HG02763 (cell line): ENCODE results near the gene FAAP24.
"Not testable (repeated sequence)": the region's sequence is repeated elsewhere in the genome, so short reads cannot be mapped to it uniquely, and the experiment has no call there.

Source experiments
- ATAC-seq: cut with Tn5 transposase; IDR thresholded peaks from one replicate; pipeline ENCODE4 v1.9.1; 2021; ENCODE audit warnings: mild to moderate bottlenecking, moderate library complexity; ENCODE audit not compliant: unreplicated experiment

Gene FAAP24

DNA sequence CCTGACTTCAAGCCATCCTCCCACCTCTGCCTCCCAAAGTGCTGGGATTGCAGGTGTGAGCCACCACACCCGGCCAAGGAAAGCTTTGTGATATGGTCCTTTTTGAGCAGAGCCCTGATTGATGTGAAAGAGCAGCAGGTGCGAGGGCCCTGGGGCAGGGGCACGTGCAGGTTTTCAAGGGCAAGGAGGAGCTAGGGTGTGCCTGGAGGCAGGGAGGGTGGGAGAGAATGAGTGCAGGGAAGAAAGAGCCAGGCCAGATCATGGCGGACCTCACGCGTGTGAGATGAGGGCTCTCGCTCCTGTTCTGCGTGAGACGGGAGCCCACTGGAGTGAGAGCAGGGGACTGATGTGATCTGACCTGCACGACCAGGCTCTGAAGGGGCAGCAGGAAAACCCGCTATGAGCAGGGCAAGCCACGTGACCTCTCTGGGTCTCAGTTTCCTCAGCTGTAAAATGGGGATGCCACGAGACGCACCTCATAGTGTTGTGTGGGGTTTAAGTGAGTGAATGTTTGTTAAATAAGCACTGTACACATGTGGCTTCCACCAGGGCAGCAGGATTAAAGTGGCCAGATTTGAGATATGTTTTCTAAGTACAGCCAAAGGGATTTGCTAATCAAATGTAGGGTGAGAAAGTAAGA lies 25.8 kb downstream of the FAAP24 start:
- no peak for ATAC-seq

DNA sequence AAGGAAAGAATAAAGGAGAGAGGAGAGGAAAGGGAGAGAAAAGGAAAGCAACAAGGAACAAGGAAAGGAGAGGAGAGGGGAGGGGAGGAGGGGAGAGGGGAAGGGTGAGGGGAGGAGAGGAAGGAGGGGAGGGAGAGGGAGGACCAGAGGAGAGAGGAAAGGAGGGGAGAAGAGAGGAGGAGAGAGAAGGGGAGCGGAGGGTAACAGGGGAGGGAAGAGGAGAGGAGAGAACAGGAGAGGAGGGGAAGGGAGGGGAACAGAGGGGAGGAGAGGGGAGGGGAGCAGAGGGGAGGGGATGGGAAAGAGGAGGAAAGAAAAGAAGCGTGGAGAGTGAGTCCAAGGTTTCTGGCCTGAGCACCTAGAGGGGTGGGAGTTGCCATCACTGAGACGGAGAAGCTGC lies 26.7 kb downstream of the FAAP24 start:
- no peak for ATAC-seq

DNA sequence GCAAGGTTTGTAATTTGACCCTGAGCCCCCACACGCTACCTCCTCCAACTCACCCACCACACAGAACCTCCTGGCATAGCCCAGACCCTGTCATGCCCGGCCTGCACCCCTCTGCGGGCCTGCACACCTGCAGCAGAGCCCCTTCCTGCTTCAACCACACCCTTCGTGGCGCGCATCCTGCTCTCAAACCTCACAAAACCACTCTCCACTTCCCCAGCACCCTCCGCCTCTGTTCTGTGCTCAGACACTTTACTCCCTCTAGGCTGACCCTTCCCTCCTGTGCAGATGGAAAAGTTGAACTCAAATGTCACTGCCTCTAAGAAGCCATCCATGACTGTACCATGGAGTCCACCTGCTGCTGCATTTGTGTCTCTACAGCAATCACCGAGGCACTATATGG lies 28.5 kb downstream of the FAAP24 start:
- ATAC-seq = no peak

DNA sequence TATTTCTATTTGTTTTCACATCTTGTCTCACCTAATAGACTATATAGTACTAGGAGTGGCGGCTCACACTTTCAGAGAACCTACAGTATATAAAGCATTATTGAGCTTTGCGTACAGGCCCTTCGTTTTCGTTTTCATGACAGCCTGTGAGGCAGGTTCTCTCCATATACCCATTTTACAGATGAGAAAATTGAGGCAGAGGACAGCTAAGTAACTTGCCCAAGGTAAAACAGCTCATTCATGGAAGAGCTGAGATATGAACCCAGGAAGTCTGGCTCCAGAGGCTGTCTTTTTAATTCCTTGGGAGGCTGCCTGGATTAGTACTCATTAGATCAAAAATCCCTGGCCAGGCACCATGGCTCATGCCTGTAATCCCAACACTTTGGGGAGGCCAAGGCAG lies 28.9 kb downstream of the FAAP24 start:
- ATAC-seq = no peak

DNA sequence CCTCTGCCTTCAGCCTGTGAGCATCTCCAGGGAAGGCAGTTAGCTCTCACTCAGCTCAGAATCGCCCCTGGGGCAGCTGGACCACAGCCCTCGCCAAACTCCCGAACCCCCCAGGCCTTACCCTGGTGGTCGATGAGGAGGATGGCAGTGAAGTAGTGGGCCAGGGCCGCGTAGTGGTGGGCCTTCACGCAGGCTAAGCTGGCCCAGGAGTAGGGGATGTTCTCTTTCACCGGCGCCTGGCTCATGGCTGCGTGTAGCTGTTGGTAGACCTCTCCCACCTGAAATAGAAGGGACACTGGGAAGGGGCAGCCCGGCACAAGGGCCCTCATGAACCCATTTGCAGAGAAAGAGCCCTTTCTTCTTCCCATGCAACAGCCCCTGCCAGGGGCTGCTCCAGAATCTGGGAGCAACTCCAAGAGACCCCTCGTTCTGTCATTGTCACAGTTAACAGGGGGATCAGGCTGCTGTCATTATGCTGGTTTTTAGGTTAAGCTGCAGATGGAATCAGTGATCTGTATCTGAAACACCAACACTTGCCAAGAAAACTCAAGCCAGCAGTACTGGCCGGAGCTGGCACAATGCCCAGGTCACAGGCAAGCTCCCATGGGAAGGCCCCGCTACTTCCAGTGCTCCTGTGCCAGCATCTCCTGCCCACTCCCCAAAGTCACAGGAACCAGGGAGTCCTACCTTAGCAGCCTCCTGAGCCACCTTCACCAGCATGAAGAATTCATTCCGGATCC lies 30.3 kb downstream of the FAAP24 start:
- ATAC-seq = not testable (repeated sequence)

DNA sequence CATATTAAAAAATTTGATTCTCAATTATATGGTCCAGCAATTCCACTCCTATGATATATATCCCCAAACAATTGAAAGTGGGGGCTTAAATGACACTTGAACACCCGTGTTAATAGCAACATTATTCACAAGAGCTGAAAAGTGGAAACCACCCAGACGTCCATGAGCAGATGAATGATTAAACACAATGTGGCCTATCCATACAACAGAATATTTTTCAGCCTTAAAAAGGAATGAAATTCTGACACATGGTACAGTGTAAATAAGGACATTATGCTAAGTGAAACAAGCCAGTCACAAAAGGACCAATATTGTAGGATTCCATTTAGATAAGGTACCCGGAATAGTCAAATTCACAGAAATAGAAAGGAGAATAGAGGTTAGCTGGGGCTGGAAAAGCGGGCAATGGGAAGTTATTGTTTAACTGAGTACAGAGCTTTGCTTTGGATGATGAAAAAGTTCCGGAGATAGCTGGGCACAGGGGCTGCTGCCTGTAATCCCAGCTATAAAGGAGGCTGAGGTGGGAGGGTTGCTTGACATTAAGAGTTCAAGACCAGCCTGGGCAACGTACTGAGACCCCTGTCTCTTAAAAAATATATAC lies 31.5 kb downstream of the FAAP24 start:
- not testable (repeated sequence) for ATAC-seq

DNA sequence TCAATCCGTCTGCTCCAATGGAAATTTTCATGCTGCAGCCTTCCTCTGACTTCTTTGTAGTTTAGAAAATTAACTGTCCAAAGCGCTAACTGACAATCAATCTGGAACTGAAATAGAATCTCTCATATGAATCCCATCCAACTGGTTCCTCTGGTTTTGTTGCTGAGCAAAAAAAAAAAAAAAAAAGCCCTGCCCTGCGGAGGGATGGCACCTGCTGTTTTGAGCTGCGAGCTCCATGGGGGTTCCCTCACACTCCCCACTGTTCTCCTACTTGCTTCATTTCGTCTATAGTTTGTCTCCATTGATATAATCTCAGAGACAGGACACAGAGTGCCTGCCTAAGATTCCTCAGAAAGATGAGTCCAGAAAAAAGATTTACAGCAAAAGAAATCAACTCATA lies 33.4 kb downstream of the FAAP24 start:
- no peak for ATAC-seq

DNA sequence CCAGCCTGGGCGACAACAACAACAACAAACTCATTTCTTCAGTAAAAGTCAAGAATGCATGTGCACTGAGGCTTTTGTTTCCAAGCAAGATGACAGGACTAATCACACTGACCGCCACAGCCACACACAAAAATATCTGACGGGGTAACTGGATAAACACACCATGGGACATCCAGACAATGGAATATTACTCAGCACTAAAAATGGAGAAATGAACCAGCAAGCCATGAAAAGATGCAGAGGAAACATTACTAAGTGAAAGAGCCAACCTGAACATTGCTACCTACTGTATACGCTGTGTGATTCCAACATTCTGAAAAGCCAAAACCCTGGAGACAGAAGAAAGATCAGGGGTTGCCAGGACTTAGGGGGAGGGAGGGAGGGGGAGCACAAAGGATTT lies 36.7 kb downstream of the FAAP24 start:
- no peak for ATAC-seq

DNA sequence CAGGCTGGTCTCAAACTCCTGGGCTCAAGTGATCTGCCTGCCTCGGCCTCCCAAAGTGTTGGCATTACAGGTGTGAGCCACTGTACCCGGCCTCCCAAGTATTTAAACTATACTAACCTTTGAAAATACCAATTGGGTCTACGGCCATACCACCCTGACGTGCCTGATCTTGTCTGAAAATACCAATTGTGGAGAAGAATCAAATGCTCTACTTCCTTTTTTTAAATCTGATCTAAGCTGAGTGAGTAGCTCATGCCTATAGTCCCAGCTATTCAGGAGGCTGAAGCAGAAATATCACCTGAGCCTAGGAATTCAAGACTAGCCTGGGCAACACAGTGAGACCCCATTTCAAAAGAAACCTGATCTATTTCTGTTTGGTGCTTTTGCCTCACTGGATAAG lies 38.8 kb downstream of the FAAP24 start:
- not testable (repeated sequence) for ATAC-seq

DNA sequence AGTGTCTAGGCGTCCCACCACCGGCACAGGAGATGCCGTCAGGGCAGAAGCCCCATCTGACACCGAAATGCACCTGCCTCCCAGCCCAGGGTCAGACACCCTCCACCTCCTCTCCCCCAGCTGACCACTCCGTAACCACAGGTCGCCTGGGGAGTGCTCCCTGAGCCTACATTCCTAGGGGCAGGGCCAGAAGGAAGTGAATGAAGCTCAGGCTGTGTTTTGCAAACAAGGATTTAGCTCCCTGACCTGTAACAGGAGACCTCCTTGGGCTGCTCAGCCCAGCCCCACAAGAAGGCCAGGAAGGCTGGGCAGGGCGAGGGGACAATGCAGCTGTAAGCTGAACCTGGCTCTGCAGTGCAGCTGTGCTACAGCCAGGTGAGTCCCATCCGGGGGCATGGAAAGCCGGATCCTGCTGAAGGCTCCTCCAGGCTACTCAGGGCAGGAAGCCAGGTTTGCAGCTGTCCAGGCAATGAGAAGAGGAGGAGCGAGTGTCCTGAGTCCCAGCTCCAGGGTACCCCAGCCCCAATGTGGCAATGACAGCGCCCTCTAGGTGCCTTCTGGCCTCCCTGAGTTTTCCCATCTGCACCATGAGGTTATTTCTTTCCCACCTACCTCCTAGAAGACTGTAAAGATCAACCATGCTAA lies 50.6 kb downstream of the FAAP24 start:
- ATAC-seq = no peak

DNA sequence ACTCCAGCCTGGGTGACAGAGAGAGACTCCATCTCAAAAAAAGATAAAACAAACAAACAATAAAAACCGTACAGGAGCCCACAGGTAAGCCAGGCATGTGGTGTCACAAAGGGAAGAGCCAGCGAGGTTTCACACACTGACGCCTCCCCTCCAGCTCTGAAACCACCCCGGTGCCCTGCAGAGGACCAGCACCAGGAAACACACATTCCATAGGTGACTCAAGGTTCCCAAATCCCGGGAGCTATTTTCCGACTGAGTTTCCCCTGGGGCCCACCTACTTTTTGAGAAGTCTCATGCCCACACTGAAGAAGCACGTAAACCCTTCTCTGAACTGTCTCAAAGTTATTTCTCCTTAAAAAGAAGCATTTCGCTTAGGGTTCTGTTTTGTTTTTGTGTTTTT lies 52.4 kb downstream of the FAAP24 start:
- ATAC-seq = no peak

DNA sequence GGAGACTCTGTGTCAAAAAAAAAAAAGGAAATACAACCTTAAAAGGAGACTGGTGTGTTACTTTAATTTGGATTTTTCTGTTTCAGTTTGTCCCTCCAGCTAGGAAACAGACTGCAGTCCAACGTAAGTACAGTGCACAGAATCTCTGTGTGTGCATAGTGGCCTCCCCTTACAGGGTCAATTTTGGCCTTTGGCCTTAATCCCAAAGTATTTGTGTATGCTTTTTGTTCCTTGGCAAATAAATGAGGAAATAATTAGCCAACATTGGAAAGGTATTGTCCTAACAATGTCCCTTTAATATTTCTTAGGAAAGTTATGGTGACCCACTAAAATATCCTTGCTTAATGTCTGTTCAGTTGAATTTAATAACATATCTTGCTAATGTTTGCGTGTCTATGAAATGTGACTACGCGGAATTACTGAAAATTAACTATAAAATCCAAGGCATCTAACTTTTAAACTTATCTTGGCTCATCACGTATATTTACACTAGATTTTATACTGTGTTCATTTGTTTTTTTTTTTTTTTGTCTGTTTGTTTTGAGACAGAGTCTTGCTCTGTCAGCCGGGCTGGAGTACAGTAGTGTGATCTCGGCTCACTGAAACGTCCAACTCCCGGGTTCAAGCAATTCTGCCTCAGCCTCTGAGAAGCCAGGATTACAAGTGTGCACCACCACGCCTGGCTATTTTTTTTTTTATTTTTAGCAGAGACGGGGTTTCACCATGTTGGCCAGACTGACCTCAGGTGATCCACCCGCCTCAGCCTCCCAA lies 53.6 kb downstream of the FAAP24 start:
- ATAC-seq = not testable (repeated sequence)

DNA sequence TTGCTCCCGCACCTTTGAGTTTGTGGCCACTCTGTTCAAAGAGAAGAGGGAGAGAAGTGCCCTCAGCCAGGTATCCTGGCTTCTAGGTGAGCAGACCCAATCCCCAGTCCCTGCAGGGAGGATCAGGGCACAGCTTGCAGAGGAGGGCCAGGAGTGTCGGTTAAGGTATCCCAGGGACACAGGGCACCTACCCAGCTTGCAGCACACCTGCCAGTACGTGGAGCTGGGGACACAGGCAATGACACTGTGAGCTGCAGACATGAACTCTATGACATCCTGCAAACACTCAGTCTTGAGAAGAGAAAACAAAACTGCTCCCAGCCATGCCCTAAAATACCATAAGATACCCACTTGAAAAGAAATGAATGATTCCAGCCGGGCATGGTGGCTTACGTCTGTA lies 54.6 kb downstream of the FAAP24 start:
- not testable (repeated sequence) for ATAC-seq
